B cell (primary cell): ENCODE measurements around the gene AGT. TPM values are rescaled to one million over a fixed set of nuclear protein-coding genes. Genes with fewer than 3 reads are reported as not detected.

ENCODE experiments used
- ATAC-seq: fragments of 200-7000 bp; cut with Tn5 transposase; one replicate; pipeline ENCODE4 v1.10.0; 2021; ENCODE audit warnings: low read depth, mild to moderate bottlenecking, moderate number of reproducible peaks, moderate library complexity
- CTCF ChIA-PET: fragments of 350-600 bp; sonication (Branson Sonifier 250); formaldehyde crosslinking; loops from one replicate; lab custom pipeline; 2021; ENCODE audit warnings: antibody characterized with exemption, inconsistent platforms; lab: Charles Lee
- POLR2A ChIA-PET: fragments of 350-600 bp; sonication (Branson Sonifier 250); formaldehyde crosslinking; loops from one replicate; lab custom pipeline; 2021; ENCODE audit warnings: antibody characterized with exemption; lab: Charles Lee
- DNase-seq: peaks from one replicate; pipeline ENCODE4 v3.0.0; 2013
- H2AFZ ChIP-seq: 2 replicates; pipeline ENCODE4 v1.6.1; 2012; ENCODE audit warnings: mild to moderate bottlenecking, low read depth, low read length; ENCODE audit not compliant: insufficient read depth, poor library complexity, severe bottlenecking
- H3K27ac ChIP-seq, 2 donors: 1 replicate in 1 of 2; 2 replicates in 1 of 2; pipeline ENCODE4 v1.5.1; 2012 to 2013; ENCODE audit warnings: low read length in 2 of 2, mild to moderate bottlenecking in 2 of 2, moderate library complexity in 1 of 2
- H3K27me3 ChIP-seq, 4 experiments: fragments of 200-600 bp in 1 of 4; sonication (generic) in 1 of 4; replicated peaks in 1 of 4; 1 replicate in 2 of 4; 2 replicates in 2 of 4; pipeline versions ENCODE4 v1.6.1 to v1.7.0; 2013 to 2016; ENCODE audit warnings: low read length in 3 of 4, mild to moderate bottlenecking in 2 of 4, mixed read lengths in 1 of 4, moderate library complexity in 1 of 4; ENCODE audit not compliant: insufficient read depth in 4 of 4, control insufficient read depth in 3 of 4; ENCODE audit errors: control extremely low read depth in 1 of 4
- H3K36me3 ChIP-seq, 2 experiments: replicated peaks in 1 of 2; 1 replicate in 1 of 2; 2 replicates in 1 of 2; pipeline versions ENCODE4 v1.6.1 to v1.7.1; 2013; ENCODE audit warnings: low read length in 1 of 2; ENCODE audit not compliant: insufficient read depth in 2 of 2, control insufficient read depth in 1 of 2; ENCODE audit errors: control extremely low read depth in 1 of 2, extremely low read depth in 1 of 2
- H3K4me1 ChIP-seq, 2 donors: fragments of 200-600 bp in 1 of 2; sonication (generic) in 1 of 2; 1 replicate in 1 of 2; 2 replicates in 1 of 2; pipeline versions ENCODE4 v1.5.1 to v1.6.1; 2013 to 2017; ENCODE audit warnings: low read length in 2 of 2; ENCODE audit not compliant: control insufficient read depth in 2 of 2, insufficient read depth in 2 of 2
- H3K4me2 ChIP-seq: replicated peaks from 2 replicates; pipeline ENCODE3; 2012; ENCODE audit warnings: mild to moderate bottlenecking, low read depth, low read length; ENCODE audit not compliant: poor library complexity, severe bottlenecking
- H3K4me3 ChIP-seq, 5 experiments: fragments of 200-600 bp in 1 of 5; sonication (generic) in 1 of 5; 1 replicate in 3 of 5; 2 replicates in 2 of 5; pipeline versions ENCODE4 v1.5.1 to v1.7.0; 2011 to 2016; ENCODE audit warnings: low read length in 4 of 5, mild to moderate bottlenecking in 4 of 5, low read depth in 2 of 5, control low read depth in 1 of 5, moderate library complexity in 1 of 5; ENCODE audit not compliant: insufficient read depth in 1 of 5; ENCODE audit errors: control extremely low read depth in 1 of 5, extremely low read depth in 1 of 5
- H3K79me2 ChIP-seq: fragments of 200-600 bp; sonication (generic); one replicate; pipeline ENCODE4 v1.6.0; 2016; ENCODE audit warnings: low read length; ENCODE audit not compliant: control insufficient read depth, insufficient read depth
- H3K9ac ChIP-seq: fragments of 200-600 bp; sonication (generic); 2 replicates; pipeline ENCODE4 v1.6.1; 2017; ENCODE audit warnings: mild to moderate bottlenecking, low read length, moderate library complexity
- H3K9me3 ChIP-seq, 3 donors: one replicate each; pipeline versions ENCODE4 v1.6.1 to v1.7.1; 2013; ENCODE audit warnings: low read length in 2 of 3; ENCODE audit not compliant: control insufficient read depth in 2 of 3, insufficient read depth in 1 of 3; ENCODE audit errors: control extremely low read depth in 1 of 3
- H4K20me1 ChIP-seq: 2 replicates; pipeline ENCODE4 v1.6.0; 2012; ENCODE audit warnings: mild to moderate bottlenecking, low read length; ENCODE audit not compliant: insufficient read depth, control insufficient read depth, poor library complexity, severe bottlenecking
- H3K27ac Mint-ChIP-seq: one replicate; pipeline ENCODE4 v1.8.0; 2021; ENCODE audit warnings: mixed read lengths
- H3K27me3 Mint-ChIP-seq: one replicate; pipeline ENCODE4 v1.8.0; 2021; ENCODE audit warnings: mixed read lengths
- H3K4me1 Mint-ChIP-seq: one replicate; pipeline ENCODE4 v1.8.0; 2021; ENCODE audit warnings: mixed read lengths
- H3K4me3 Mint-ChIP-seq: one replicate; pipeline ENCODE4 v1.8.0; 2021; ENCODE audit warnings: mixed read lengths
- H3K9me3 Mint-ChIP-seq: one replicate; pipeline ENCODE4 v1.8.0; 2022; ENCODE audit warnings: mixed read lengths; ENCODE audit not compliant: insufficient read depth
- CTCF ChIP-seq: fragments of 200-600 bp; IDR thresholded peaks from one replicate; pipeline ENCODE4 v1.8.0; 2022; ENCODE audit warnings: antibody characterized with exemption, mild to moderate bottlenecking
- EZH2 ChIP-seq: IDR thresholded peaks from 2 replicates; pipeline ENCODE4 v1.6.1; 2012; ENCODE audit warnings: borderline replicate concordance, low read depth, mild to moderate bottlenecking, moderate library complexity, low read length; ENCODE audit not compliant: insufficient read depth, poor library complexity, severe bottlenecking
- WGBS: methylation state at CpG from one replicate; pipeline ENCODE4 v1.1.5; 2013; ENCODE audit warnings: missing lambda C conversion rate; ENCODE audit not compliant: insufficient coverage; 5-methylcytosine and 5-hydroxymethylcytosine counted together
- intact Hi-C: fragments of 100-400 bp; cut with micrococcal nuclease; formaldehyde crosslinking; loops from one replicate; pipeline ENCODE4 v1.10.0; 2022
- polyA plus RNA-seq: library from polyadenylated mRNA; depleted of rRNA; stranded (reverse); fragments of >200 nt; gene quantifications from 2 replicates; pipeline ENCODE4 v1.2.3, GENCODE V29; 2012
- total RNA-seq, 2 donors: library from RNA; stranded (reverse); fragments of 120-200 nt in 1 of 2; gene quantifications; 1 replicate in 1 of 2; 2 replicates in 1 of 2; pipeline versions ENCODE4 v1.2.3 to v1.2.4, GENCODE V29; 2013 to 2022

The AGT gene
- total and polyA plus RNA-seq, 2 donors (not counting 1 experiment from before 2014, with no cell fraction given) = not detected

- no peaks in the 10 kb centered on the region for H3K4me1 ChIP-seq
- H3K27ac Mint-ChIP-seq = no peak overlapping the region
These were observed 45.6 kb upstream of the AGT start for GRCh38 chr1:230759369-230760065.

More at GRCh38 chr1:230759369-230760065, 45.6 kb upstream of the AGT start:
- H3K4me2 ChIP-seq = no peak overlapping the region
- DNase-seq = no peak
- H3K4me3 Mint-ChIP-seq = no peak overlapping the region
- no peaks in the 10 kb centered on the region for H3K9me3 Mint-ChIP-seq
- H3K36me3 ChIP-seq = no peaks in the 10 kb centered on the region
- H3K27ac ChIP-seq = no peak overlapping the region
- H2AFZ ChIP-seq = no peak overlapping the region
- no peak overlapping the region for H3K9ac ChIP-seq
- no peaks in the 10 kb centered on the region for H3K4me1 Mint-ChIP-seq
- H3K27me3 ChIP-seq = peaks cover 0 to 9% (median 0%) of the 10 kb centered on the region in 4 experiments
- TF ChIP-seq CTCF (no peak), EZH2 (no peak)
- H3K9me3 ChIP-seq = peaks cover 0 to 5% (median 0%) of the 10 kb centered on the region in 3 donors
- ChIA-PET CTCF (no interaction called here), POLR2A (no interaction called here)
- 98% methylated on average over 5 of the region's 7 CpGs for WGBS
- no peak overlapping the region for H3K4me3 ChIP-seq
- no peak for ATAC-seq
- H4K20me1 ChIP-seq = no peaks in the 10 kb centered on the region
- no peaks in the 10 kb centered on the region for H3K79me2 ChIP-seq
- intact Hi-C loops = no loop called here
- peaks cover 29% of the 10 kb centered on the region for H3K27me3 Mint-ChIP-seq
